HepG2 (cell line): Measurements from ENCODE around the gene SH3D19. TPM values are rescaled to one million over a fixed set of nuclear protein-coding genes. Genes with fewer than 3 reads are reported as not detected.
A peak's percentile ranks its signal among the peaks of the same experiment; 100 is the strongest.

Experiments
- ASH2L ChIP-seq: fragments of 300-600, 200-600 bp; sonication (generic); IDR thresholded peaks from 2 replicates; pipeline ENCODE4 v1.7.0; 2017; ENCODE audit warnings: low read depth, mild to moderate bottlenecking, moderate library complexity, mixed read lengths, low read length; ENCODE audit not compliant: insufficient read length
- CHCHD3 ChIP-seq: sonication (generic); formaldehyde crosslinking; IDR thresholded peaks from 2 replicates; pipeline ENCODE4 v1.8.0; 2022; ENCODE audit warnings: mild to moderate bottlenecking, missing genetic modification reagents, moderate library complexity
- SUZ12 ChIP-seq: fragments of 150-350 bp; IDR thresholded peaks from 2 replicates; pipeline ENCODE4 v1.6.1; 2014; ENCODE audit warnings: low read depth, low read length
- ZNF253 ChIP-seq: sonication (generic); formaldehyde crosslinking; IDR thresholded peaks from 2 replicates; pipeline ENCODE4 v1.8.0; 2022; ENCODE audit warnings: mild to moderate bottlenecking, missing genetic modification reagents, borderline replicate concordance
- ZNF337 ChIP-seq: sonication (generic); formaldehyde crosslinking; IDR thresholded peaks from 2 replicates; pipeline ENCODE4 v1.5.1; 2020; ENCODE audit warnings: missing genetic modification reagents, low read depth, mild to moderate bottlenecking, borderline replicate concordance
- polyA plus RNA-seq, 8 experiments: library from polyadenylated mRNA; depleted of rRNA in 3 of 8; stranded (reverse) in 7 of 8; unstranded in 1 of 8; fragments of >200 nt; fragmentation: Illumina TruSeq in 4 of 8; extraction: Trizol in 4 of 8; gene quantifications; 2 replicates each; pipeline versions ENCODE4 v1.2.1 to v1.2.3, GENCODE V29; 2011 to 2016; ENCODE audit warnings: low read depth in 4 of 8, missing spikeins in 1 of 8, mixed read lengths in 1 of 8; ENCODE audit not compliant: insufficient read depth in 1 of 8
- total RNA-seq, 5 experiments: library from RNA; depleted of rRNA; stranded (reverse); fragments of >200 nt; fragmentation: Illumina TruSeq; extraction: Trizol; gene quantifications; 2 replicates each; pipeline ENCODE4 v1.2.3, GENCODE V29; 2016; ENCODE audit warnings: low read depth in 1 of 5
- TF ChIP-seq, protein P1 (sequence below): sonication (generic); formaldehyde crosslinking; IDR thresholded peaks from 2 replicates; pipeline ENCODE4 v1.8.1; 2023; ENCODE audit warnings: mild to moderate bottlenecking, inconsistent platforms, moderate library complexity, missing genetic modification reagents, borderline replicate concordance
- TF ChIP-seq, protein P2 (sequence below): sonication (generic); formaldehyde crosslinking; IDR thresholded peaks from 2 replicates; pipeline ENCODE4 v1.5.0; 2020; ENCODE audit warnings: mild to moderate bottlenecking, missing genetic modification reagents, borderline replicate concordance
- TF ChIP-seq, protein P3 (sequence below): sonication (generic); formaldehyde crosslinking; IDR thresholded peaks from 2 replicates; pipeline ENCODE4 v1.8.1; 2022; ENCODE audit warnings: low read depth, mild to moderate bottlenecking, missing genetic modification reagents
- TF ChIP-seq, protein P4 (sequence below): sonication (generic); formaldehyde crosslinking; conservative IDR thresholded peaks from 2 replicates; pipeline ENCODE4 v1.8.1; 2023; ENCODE audit warnings: missing genetic modification reagents
- TF ChIP-seq, protein P5 (sequence below): sonication (generic); formaldehyde crosslinking; IDR thresholded peaks from 2 replicates; pipeline ENCODE4 v1.4.0; 2020; ENCODE audit warnings: missing genetic modification reagents, mild to moderate bottlenecking, borderline replicate concordance

Gene SH3D19
- total and polyA plus RNA-seq, 2 of the 13 experiments (the other 11 are each of a cell fraction or from before 2014, with no cell fraction given), result 31.2 to 38.0 TPM

DNA sequence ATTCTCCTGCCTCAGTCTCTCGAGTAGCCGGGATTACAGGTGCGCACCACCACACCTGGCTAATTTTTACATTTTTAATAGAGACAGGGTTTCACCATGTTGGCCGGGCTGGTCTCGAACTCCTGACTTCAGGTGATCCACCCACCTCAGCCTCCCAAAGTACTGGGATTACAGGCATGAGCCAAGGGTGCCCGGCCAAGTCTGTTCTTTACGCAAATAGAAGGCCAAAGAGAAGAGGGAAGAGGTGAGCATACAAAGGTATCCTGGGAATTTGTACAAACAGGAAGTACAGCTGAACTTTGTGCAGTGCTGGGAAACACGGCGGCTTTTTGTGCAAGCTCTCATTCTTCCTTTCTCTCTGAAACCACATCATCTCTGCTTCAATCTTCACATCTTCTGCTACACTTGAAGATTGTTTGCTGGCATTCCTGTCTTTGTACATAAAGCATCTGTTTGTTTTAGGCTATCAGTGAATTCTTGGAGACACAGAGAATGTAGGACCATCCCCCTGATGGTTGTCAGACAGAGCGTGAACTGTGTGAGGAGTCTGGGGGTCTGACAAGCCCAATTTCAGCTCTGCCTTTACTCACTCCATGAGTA lies 120.4 kb downstream of the SH3D19 start (continued):
- TF ChIP-seq, protein P1, sequence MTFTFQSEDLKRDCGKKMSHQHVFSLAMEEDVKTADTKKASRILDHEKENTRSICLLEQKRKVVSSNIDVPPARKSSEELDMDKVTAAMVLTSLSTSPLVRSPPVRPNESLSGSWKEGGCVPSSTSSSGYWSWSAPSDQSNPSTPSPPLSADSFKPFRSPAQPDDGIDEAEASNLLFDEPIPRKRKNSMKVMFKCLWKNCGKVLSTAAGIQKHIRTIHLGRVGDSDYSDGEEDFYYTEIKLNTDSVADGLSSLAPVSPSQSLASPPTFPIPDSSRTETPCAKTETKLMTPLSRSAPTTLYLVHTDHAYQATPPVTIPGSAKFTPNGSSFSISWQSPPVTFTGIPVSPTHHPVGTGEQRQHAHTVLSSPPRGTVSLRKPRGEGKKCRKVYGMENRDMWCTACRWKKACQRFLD, result no peak
- TF ChIP-seq, protein P2, sequence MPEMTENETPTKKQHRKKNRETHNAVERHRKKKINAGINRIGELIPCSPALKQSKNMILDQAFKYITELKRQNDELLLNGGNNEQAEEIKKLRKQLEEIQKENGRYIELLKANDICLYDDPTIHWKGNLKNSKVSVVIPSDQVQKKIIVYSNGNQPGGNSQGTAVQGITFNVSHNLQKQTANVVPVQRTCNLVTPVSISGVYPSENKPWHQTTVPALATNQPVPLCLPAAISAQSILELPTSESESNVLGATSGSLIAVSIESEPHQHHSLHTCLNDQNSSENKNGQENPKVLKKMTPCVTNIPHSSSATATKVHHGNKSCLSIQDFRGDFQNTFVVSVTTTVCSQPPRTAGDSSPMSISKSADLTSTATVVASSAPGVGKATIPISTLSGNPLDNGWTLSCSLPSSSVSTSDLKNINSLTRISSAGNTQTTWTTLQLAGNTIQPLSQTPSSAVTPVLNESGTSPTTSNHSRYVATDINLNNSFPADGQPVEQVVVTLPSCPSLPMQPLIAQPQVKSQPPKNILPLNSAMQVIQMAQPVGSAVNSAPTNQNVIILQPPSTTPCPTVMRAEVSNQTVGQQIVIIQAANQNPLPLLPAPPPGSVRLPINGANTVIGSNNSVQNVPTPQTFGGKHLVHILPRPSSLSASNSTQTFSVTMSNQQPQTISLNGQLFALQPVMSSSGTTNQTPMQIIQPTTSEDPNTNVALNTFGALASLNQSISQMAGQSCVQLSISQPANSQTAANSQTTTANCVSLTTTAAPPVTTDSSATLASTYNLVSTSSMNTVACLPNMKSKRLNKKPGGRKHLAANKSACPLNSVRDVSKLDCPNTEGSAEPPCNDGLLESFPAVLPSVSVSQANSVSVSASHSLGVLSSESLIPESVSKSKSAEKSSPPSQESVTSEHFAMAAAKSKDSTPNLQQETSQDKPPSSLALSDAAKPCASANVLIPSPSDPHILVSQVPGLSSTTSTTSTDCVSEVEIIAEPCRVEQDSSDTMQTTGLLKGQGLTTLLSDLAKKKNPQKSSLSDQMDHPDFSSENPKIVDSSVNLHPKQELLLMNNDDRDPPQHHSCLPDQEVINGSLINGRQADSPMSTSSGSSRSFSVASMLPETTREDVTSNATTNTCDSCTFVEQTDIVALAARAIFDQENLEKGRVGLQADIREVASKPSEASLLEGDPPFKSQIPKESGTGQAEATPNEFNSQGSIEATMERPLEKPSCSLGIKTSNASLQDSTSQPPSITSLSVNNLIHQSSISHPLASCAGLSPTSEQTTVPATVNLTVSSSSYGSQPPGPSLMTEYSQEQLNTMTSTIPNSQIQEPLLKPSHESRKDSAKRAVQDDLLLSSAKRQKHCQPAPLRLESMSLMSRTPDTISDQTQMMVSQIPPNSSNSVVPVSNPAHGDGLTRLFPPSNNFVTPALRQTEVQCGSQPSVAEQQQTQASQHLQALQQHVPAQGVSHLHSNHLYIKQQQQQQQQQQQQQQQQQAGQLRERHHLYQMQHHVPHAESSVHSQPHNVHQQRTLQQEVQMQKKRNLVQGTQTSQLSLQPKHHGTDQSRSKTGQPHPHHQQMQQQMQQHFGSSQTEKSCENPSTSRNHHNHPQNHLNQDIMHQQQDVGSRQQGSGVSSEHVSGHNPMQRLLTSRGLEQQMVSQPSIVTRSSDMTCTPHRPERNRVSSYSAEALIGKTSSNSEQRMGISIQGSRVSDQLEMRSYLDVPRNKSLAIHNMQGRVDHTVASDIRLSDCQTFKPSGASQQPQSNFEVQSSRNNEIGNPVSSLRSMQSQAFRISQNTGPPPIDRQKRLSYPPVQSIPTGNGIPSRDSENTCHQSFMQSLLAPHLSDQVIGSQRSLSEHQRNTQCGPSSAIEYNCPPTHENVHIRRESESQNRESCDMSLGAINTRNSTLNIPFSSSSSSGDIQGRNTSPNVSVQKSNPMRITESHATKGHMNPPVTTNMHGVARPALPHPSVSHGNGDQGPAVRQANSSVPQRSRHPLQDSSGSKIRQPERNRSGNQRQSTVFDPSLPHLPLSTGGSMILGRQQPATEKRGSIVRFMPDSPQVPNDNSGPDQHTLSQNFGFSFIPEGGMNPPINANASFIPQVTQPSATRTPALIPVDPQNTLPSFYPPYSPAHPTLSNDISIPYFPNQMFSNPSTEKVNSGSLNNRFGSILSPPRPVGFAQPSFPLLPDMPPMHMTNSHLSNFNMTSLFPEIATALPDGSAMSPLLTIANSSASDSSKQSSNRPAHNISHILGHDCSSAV (CRISPR knock-in tag), result no peak
- TF ChIP-seq, protein P3, sequence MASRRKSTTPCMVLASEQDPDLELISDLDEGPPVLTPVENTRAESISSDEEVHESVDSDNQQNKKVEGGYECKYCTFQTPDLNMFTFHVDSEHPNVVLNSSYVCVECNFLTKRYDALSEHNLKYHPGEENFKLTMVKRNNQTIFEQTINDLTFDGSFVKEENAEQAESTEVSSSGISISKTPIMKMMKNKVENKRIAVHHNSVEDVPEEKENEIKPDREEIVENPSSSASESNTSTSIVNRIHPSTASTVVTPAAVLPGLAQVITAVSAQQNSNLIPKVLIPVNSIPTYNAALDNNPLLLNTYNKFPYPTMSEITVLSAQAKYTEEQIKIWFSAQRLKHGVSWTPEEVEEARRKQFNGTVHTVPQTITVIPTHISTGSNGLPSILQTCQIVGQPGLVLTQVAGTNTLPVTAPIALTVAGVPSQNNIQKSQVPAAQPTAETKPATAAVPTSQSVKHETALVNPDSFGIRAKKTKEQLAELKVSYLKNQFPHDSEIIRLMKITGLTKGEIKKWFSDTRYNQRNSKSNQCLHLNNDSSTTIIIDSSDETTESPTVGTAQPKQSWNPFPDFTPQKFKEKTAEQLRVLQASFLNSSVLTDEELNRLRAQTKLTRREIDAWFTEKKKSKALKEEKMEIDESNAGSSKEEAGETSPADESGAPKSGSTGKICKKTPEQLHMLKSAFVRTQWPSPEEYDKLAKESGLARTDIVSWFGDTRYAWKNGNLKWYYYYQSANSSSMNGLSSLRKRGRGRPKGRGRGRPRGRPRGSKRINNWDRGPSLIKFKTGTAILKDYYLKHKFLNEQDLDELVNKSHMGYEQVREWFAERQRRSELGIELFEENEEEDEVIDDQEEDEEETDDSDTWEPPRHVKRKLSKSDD (CRISPR knock-in tag), result 0 out of 2 replicates have a peak, but pooled peaks have one; percentile 33
- TF ChIP-seq ZNF337 (CRISPR knock-in tag) (no peak), ASH2L (peak; percentile 88), ZNF253 (CRISPR knock-in tag) (no peak), CHCHD3 (CRISPR knock-in tag) (no peak), SUZ12 (no peak)
- TF ChIP-seq, protein P4, sequence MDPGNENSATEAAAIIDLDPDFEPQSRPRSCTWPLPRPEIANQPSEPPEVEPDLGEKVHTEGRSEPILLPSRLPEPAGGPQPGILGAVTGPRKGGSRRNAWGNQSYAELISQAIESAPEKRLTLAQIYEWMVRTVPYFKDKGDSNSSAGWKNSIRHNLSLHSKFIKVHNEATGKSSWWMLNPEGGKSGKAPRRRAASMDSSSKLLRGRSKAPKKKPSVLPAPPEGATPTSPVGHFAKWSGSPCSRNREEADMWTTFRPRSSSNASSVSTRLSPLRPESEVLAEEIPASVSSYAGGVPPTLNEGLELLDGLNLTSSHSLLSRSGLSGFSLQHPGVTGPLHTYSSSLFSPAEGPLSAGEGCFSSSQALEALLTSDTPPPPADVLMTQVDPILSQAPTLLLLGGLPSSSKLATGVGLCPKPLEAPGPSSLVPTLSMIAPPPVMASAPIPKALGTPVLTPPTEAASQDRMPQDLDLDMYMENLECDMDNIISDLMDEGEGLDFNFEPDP (CRISPR knock-in tag), result no peak
- TF ChIP-seq, protein P5, sequence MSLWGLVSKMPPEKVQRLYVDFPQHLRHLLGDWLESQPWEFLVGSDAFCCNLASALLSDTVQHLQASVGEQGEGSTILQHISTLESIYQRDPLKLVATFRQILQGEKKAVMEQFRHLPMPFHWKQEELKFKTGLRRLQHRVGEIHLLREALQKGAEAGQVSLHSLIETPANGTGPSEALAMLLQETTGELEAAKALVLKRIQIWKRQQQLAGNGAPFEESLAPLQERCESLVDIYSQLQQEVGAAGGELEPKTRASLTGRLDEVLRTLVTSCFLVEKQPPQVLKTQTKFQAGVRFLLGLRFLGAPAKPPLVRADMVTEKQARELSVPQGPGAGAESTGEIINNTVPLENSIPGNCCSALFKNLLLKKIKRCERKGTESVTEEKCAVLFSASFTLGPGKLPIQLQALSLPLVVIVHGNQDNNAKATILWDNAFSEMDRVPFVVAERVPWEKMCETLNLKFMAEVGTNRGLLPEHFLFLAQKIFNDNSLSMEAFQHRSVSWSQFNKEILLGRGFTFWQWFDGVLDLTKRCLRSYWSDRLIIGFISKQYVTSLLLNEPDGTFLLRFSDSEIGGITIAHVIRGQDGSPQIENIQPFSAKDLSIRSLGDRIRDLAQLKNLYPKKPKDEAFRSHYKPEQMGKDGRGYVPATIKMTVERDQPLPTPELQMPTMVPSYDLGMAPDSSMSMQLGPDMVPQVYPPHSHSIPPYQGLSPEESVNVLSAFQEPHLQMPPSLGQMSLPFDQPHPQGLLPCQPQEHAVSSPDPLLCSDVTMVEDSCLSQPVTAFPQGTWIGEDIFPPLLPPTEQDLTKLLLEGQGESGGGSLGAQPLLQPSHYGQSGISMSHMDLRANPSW (CRISPR knock-in tag), result peak; percentile 90; the same call in 1 of the 2 replicates
